Urinary bladder (tissue), 4 donors: ENCODE measurements around the gene IYD. TPM values are rescaled to one million over a fixed set of nuclear protein-coding genes. Genes with fewer than 3 reads are reported as not detected.
"Not testable (repeated sequence)": the region's sequence is repeated elsewhere in the genome, so short reads cannot be mapped to it uniquely, and the experiment has no call there.

Experiments used
- DNase-seq: peaks from one replicate; pipeline ENCODE4 v3.0.0-alpha.2; 2015; ENCODE audit errors: extremely low spot score
- H3K27ac ChIP-seq: one replicate; pipeline ENCODE4 v1.5.1; 2013; ENCODE audit warnings: low read depth, mild to moderate bottlenecking, moderate library complexity
- H3K36me3 ChIP-seq: one replicate; pipeline ENCODE4 v1.6.1; 2013; ENCODE audit warnings: mild to moderate bottlenecking, moderate library complexity; ENCODE audit not compliant: insufficient read depth
- H3K4me1 ChIP-seq: one replicate; pipeline ENCODE4 v1.6.1; 2013; ENCODE audit warnings: mild to moderate bottlenecking, moderate library complexity; ENCODE audit not compliant: insufficient read depth
- H3K4me3 ChIP-seq: one replicate; pipeline ENCODE4 v1.5.1; 2013; ENCODE audit warnings: low read depth, low read length
- WGBS: extraction: QIAGEN DNeasy Blood & Tissue Kit; methylation state at CpG from one replicate; pipeline ENCODE4 v1.1.7; 2013; 5-methylcytosine and 5-hydroxymethylcytosine counted together
- polyA plus RNA-seq: library from polyadenylated mRNA; stranded (reverse); fragments of 200-250 nt; gene quantifications from one replicate; pipeline ENCODE4 v1.2.3, GENCODE V29; 2013
- small RNA-seq: library from RNA; depleted of rRNA; stranded (forward); fragments of <200 nt; gene quantifications from one replicate; pipeline ENCODE3, GENCODE V24; 2014
- total RNA-seq: library from RNA; depleted of rRNA; stranded (reverse); fragments of >200 nt; gene quantifications from one replicate; pipeline ENCODE4 v1.2.3, GENCODE V29; 2014
- donor health status: healthy with polysubstance abuse.
- donor health status: healthy.

Gene IYD
- total and polyA plus RNA-seq, 2 donors: 0.03 to 0.69 TPM

GRCh38 chr6:150443621-150444020 lies 74.8 kb downstream of the IYD start:
- H3K4me1 ChIP-seq: no peaks in the 10 kb centered on the region

GRCh38 chr6:150444308-150444707 lies 75.5 kb downstream of the IYD start:
- no peak overlapping the region for H3K27ac ChIP-seq
- DNase-seq: no peak
- WGBS: 85% methylated on average over 6 of the region's 6 CpGs
- H3K36me3 ChIP-seq: no peaks in the 10 kb centered on the region
- no peaks in the 10 kb centered on the region for H3K4me1 ChIP-seq
- no peak overlapping the region for H3K4me3 ChIP-seq

More at GRCh38 chr6:150443621-150444020, 74.8 kb downstream of the IYD start:
- no peak for DNase-seq
- WGBS: 72% methylated on average over 5 of the region's 5 CpGs
- no peaks in the 10 kb centered on the region for H3K36me3 ChIP-seq
- no peak overlapping the region for H3K27ac ChIP-seq
- no peak overlapping the region for H3K4me3 ChIP-seq

GRCh38 chr6:150445486-150445885 lies 76.7 kb downstream of the IYD start:
- Histone ChIP-seq H3K4me3 (no peak overlapping the region), H3K36me3 (no peaks in the 10 kb centered on the region), H3K27ac (no peak overlapping the region), H3K4me1 (no peaks in the 10 kb centered on the region)
- DNase-seq: no peak
- WGBS: 95% methylated on average over 2 of the region's 2 CpGs

DNA sequence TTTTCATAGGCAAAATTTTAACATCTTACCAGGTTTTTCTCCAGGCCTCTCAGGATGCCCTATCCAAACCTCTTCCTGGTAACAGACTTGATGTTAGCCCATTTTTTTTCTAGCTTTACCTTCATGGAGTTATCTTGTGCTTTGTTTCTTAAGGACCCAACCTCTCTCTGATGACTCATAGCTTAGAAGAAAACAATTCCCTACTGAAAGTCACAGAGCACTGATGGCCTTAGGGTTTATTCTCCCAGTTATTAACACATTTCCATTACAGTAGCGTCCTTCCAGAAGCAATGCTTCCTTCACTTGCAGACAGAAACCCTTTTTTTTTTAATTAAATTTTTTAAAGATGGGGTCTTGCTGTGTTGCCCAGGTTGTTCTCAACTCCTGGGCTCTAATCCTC lies 79.4 kb downstream of the IYD start:
- H3K27ac ChIP-seq: no peak overlapping the region
- H3K4me3 ChIP-seq: no peak overlapping the region
- H3K36me3 ChIP-seq: no peaks in the 10 kb centered on the region
- no peaks in the 10 kb centered on the region for H3K4me1 ChIP-seq
- no peak for DNase-seq
- WGBS: 90% methylated on average over 1 of the region's 1 CpG

DNA sequence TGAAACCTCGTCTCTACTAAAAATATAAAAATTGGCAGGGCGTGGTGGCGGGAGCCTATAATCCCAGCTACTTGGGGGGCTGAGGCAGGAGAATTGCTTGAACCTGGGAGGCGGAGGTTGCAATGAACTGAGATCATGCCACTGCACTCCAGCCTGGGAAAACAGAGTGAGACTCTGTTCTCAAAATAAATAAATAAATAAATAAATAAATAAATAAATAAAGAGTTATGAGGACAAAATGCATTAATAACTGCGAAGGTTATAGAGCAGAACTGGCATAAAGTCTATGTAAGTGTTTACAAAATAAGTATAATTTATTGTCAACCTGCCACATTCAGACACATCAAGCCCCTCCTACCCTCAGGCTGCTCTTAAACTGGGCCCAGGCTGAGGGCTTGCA lies 80.2 kb downstream of the IYD start:
- H3K27ac ChIP-seq, DNase-seq, H3K36me3 ChIP-seq, H3K4me3 ChIP-seq, H3K4me1 ChIP-seq: not testable (repeated sequence)
- 95% methylated on average over 5 of the region's 5 CpGs for WGBS

GRCh38 chr6:150450918-150451317 lies 82.1 kb downstream of the IYD start:
- Histone ChIP-seq H3K27ac (no peak overlapping the region), H3K4me3 (no peak overlapping the region), H3K36me3 (no peaks in the 10 kb centered on the region), H3K4me1 (no peaks in the 10 kb centered on the region)
- WGBS: 92% methylated on average over 3 of the region's 3 CpGs
- DNase-seq: no peak

DNA sequence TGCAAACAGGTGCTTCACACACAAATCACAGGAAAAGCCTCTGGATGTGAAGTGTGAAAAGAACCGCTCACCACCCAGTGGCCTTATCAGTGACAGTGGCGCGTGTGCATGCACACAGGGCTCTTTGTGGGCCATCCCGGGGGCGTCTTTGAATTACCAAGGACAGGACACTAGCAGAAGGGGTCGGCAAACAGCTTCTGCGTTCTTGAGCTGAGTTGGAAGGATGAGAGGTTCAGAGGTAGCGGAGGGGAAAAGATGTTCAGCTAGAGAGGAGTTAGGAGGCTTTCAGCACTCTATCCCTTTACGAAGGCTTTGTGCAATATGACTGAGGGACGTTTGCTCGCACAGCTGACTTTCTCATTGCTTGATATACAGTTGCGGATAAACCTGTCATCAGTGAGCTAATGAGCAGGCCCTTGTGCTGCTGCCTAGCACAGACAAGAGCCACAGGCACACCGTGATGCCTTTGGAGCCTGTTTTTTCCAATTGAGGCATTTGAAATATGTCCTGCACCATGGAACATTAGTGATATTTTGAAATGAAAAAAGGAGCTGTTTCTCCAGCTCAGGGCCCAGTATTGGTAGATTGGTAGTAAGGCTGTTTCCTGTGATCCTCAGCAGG lies 83.1 kb downstream of the IYD start:
- DNase-seq: no peak
- no peak overlapping the region for H3K27ac ChIP-seq
- no peak overlapping the region for H3K4me3 ChIP-seq
- 86% methylated on average over 13 of the region's 13 CpGs for WGBS
- H3K4me1 ChIP-seq: no peaks in the 10 kb centered on the region
- no peaks in the 10 kb centered on the region for H3K36me3 ChIP-seq

- 78% methylated on average over 18 of the region's 18 CpGs for WGBS
- Histone ChIP-seq H3K27ac (no peak overlapping the region), H3K36me3 (no peaks in the 10 kb centered on the region), H3K4me3 (no peak overlapping the region), H3K4me1 (no peaks in the 10 kb centered on the region)
- no peak for DNase-seq
Observed at GRCh38 chr6:150452428-150453243, 83.8 kb downstream of the IYD start.

GRCh38 chr6:150453357-150453756 lies 84.5 kb downstream of the IYD start:
- no peak overlapping the region for H3K27ac ChIP-seq

More at GRCh38 chr6:150453357-150453756, 84.5 kb downstream of the IYD start:
- H3K36me3 ChIP-seq: no peaks in the 10 kb centered on the region
- H3K4me3 ChIP-seq: no peak overlapping the region
- no peak for DNase-seq
- H3K4me1 ChIP-seq: no peaks in the 10 kb centered on the region
- WGBS: 92% methylated on average over 2 of the region's 2 CpGs

Small RNA genes lying within 50 kb of the gene (small RNA-seq; reads per million reads assigned to genes)
- gene RNU4-7P: 0.92 reads per million, percentile 72 among the genes with 10 or more reads in this experiment

Other genes starting within 250 kb of the IYD start
- 0.42 TPM for gene PPP1R14C, start 226.0 kb upstream of the IYD start, total RNA-seq
- 0.08 TPM for gene PPP1R14C, start 226.0 kb upstream of the IYD start, polyA plus RNA-seq
- gene PLEKHG1, start 230.9 kb downstream of the IYD start, total RNA-seq: 39.5 TPM
- 6.9 TPM for gene PLEKHG1, start 230.9 kb downstream of the IYD start, polyA plus RNA-seq